ENCODE results near the gene EFL1.
"Not testable (repeated sequence)": the region's sequence is repeated elsewhere in the genome, so short reads cannot be mapped to it uniquely, and the experiment has no call there.

Gene EFL1

GRCh38 chr15:82262422-82263026, at the start of gene EFL1, which contains the start of gene SAXO2:
Gene EFL1 (minus strand): TSS chr15:82262734. CDS start chr15:82261778, 956 bp downstream.
Gene SAXO2 (plus strand): TSS chr15:82262818. CDS start chr15:82262880, 62 bp downstream.
- DNase-seq (ENCODE audit: low read depth in 2 of 2), result peak; percentile 70 to 82

DNA sequence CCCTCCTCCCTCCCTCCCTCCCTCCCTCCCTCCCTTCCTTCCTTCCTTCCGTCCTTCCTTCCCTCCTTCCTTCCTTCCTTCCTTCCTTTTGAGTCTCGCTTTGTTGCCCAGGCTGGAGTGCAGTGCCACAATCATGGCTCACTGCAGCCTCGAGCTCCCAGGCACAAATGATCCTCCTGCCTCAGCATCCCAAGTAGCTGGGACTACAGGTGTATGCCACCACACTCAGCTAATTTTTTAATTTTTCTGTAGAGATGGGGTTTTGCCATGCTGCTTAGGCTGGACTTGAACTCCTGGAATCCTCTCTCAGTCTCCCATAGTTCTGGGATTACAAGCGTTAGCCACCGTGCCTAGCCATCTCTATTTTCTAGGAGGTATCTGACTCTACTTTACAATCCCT, 48.8 kb upstream of the EFL1 start:
- DNase-seq (ENCODE audit: low read depth in 2 of 2), result not testable (repeated sequence)

DNA sequence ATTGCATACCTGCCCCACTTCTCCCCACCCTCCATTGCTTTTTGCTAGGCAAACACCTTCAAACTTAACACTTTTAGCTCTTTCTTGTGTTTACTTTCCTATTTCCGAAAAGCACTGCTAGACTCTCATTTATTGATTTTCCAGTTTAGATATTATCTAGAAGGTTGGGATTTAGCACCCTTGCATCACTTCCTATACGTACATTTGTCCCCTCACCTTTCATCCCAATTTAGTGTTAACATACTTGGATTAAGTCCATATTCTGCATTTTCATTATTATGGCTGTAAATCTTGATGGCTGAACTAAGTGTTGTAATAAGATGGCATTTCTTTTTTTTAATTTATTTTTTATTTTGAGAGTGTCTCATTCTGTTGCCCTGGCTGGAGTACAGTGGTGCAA, 47.3 kb upstream of the EFL1 start:
- DNase-seq (ENCODE audit: low read depth in 2 of 2), result no peak

- no peak for DNase-seq (ENCODE audit: low read depth in 2 of 2)
Observed at GRCh38 chr15:82307714-82308081, 45.2 kb upstream of the EFL1 start.

GRCh38 chr15:82306791-82307713, 44.5 kb upstream of the EFL1 start:
- DNase-seq (ENCODE audit: low read depth in 2 of 2), result no peak

- no peak for DNase-seq (ENCODE audit: low read depth in 2 of 2)
Observed at GRCh38 chr15:82305621-82306048, 43.1 kb upstream of the EFL1 start.

DNA sequence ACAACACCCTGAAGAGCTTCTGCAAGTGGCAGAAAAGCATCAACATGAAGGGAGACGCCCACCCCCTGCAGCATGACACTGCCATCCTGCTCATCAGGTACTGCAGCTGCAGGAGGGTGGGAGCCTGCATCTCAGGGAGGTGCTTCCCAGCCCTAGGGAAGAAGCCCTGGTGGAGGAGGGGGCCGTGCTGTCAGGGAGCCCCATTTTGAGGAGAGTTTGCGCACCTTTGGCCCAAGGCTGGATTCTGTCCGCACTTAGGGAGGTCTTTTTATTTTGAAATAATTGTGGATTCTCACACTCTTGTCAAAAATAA, 42.2 kb upstream of the EFL1 start:
- DNase-seq (ENCODE audit: low read depth in 2 of 2), result no peak

GRCh38 chr15:82303956-82304777, 41.6 kb upstream of the EFL1 start:
- no peak for DNase-seq (ENCODE audit: low read depth in 2 of 2)

DNA sequence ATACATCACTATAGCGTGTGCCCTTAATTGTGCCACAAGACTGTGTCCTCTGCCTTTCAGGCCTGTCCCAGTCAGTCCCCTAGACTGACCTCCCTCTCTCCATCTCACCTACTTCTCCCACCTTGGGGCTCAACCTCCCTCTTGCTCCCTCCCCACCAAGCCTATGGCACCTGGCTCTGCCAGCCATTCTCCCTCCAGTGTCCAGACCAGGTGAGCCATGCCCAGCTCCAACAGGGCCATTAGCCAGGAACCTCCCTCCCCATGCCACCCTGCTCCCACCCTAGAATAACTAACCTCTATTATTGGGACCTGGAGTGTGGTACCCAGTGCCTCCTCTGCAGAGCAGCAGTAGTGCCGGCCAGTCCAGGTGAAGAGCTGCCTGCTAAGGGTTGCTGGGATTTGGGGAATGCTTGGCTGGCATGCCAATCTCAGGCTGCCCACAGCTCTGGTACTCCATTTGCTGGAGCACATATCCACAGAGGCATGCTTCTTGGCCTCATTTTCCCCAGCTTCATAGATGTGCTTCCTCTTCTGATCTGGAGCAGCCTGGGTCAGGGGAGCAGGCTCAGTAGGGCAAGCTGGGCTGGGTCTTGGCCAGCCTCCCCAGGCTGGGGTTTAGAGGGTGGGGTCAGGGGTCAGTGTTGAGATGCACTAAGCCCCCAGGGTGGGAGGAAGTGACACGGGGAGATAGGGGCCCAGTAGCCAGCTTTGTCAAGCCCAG, 38.9 kb upstream of the EFL1 start:
- DNase-seq (ENCODE audit: low read depth in 2 of 2), result no peak

- DNase-seq (ENCODE audit: low read depth in 2 of 2), result no peak
Observed at GRCh38 chr15:82300883-82301282, 38.3 kb upstream of the EFL1 start.

GRCh38 chr15:82300326-82300725, 37.8 kb upstream of the EFL1 start:
- not testable (repeated sequence) for DNase-seq (ENCODE audit: low read depth in 2 of 2)

DNA sequence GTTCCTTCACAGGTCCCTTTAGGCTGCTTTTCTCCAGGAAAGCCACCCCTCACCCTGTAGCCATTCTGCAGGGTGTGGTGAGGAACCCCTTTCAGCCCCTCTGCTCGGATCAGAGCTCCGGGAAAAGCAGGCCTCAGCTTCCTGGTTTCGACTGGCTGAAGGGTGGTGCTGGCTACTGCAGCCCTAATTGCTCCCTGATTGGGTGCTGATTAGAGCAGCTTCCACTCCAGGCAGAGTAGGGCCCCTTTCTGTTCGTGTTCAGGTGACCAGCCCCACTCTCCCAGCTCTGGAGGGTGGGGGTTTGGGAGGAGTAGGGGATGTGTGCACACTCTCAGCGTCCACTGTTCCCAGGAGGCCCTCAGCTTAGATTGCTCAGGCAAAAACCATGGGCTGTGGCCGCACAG, 37.0 kb upstream of the EFL1 start:
- not testable (repeated sequence) for DNase-seq (ENCODE audit: low read depth in 2 of 2)

DNA sequence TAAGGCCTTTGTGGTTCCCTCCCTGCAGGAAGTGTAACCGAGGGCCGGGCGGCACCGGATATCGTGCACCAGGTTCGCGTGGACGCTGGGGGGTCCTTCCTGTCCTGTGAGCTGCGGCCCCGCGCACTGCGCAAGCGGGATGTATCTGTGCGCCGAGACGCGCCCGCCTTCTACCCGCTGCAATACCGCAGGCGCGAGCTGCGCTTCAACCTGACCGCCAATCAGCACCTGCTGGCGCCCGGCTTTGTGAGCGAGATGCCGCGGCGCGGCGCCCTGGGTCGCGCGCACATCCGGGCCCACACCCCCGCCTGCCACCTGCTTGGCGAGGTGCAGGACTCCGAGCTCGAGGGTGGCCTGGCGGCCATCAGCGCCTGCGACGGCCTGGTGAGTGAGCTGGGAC, 36.0 kb upstream of the EFL1 start:
- peak in 1 of 2 donors; percentile 23 for DNase-seq (ENCODE audit: low read depth in 2 of 2)

- DNase-seq (ENCODE audit: low read depth in 2 of 2), result no peak
Observed at GRCh38 chr15:82298032-82298431, 35.5 kb upstream of the EFL1 start.

DNA sequence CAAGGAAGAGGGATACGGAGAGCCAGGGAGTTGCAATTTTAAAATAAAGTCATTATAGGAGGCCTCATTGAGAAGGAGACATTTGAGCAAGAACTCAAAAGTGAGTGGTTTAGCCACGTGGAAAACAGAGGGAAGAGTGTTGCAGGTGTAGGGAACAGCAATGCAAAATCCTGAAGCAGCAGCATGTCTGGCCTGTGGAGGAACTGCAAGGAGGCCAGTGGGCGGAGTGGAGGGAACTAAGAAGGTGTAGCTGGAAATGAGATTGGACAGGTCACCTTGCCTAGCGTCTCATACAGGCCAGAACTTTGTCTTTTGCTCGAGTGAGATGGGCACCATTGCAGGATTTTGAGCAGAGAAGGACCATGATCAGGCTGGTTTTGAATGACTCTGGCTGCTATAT, 35.0 kb upstream of the EFL1 start:
- no peak for DNase-seq (ENCODE audit: low read depth in 2 of 2)

- DNase-seq (ENCODE audit: low read depth in 2 of 2), result no peak
Observed at GRCh38 chr15:82294061-82294690, 31.6 kb upstream of the EFL1 start.

GRCh38 chr15:82292271-82292670, 29.7 kb upstream of the EFL1 start:
- DNase-seq (ENCODE audit: low read depth in 2 of 2), result no peak

GRCh38 chr15:82288202-82288601, 25.7 kb upstream of the EFL1 start:
- not testable (repeated sequence) for DNase-seq (ENCODE audit: low read depth in 2 of 2)

DNA sequence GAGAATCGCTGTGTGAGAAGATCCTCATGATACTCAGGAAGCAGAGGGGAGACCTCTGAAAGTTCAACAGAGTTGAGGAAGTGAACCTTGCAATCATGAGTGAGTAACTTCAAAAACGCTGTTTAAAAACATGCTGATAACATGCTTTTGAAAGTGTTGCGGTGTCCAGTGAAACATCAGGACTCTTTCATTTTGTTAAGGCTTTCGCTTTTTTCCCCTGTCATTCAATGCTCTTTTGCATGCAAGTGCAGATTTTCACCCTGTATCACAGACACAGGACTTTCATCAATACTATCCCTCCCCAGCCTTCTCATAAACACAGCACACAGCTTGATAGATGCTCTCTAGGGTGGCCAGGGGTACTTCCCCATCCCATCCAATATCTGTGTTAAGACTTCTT, 23.9 kb upstream of the EFL1 start:
- DNase-seq (ENCODE audit: low read depth in 2 of 2), result not testable (repeated sequence)

GRCh38 chr15:82284381-82284780, 21.8 kb upstream of the EFL1 start:
- not testable (repeated sequence) for DNase-seq (ENCODE audit: low read depth in 2 of 2)

- DNase-seq (ENCODE audit: low read depth in 2 of 2), result not testable (repeated sequence)
Observed at GRCh38 chr15:82282386-82282785, 19.9 kb upstream of the EFL1 start.
